Activated T-cell treated with anti-CD3 and anti-CD28 coated beads, Interleukin-2, amount 50 U/mL, for 24 hours (primary cell): Measurements from ENCODE around the gene CHD2.

Experiments used
- DNase-seq: peaks from one replicate; pipeline ENCODE4 v3.0.0-alpha.2; 2020
- H3K27ac Mint-ChIP-seq: 2 replicates; pipeline ENCODE4 v1.8.0; 2020; ENCODE audit warnings: mild to moderate bottlenecking, mixed read lengths
- H3K27me3 Mint-ChIP-seq: 2 replicates; pipeline ENCODE4 v1.8.0; 2020; ENCODE audit warnings: mixed read lengths
- H3K36me3 Mint-ChIP-seq: 2 replicates; pipeline ENCODE4 v1.8.0; 2020; ENCODE audit warnings: low read depth, mixed read lengths
- H3K4me1 Mint-ChIP-seq: 2 replicates; pipeline ENCODE4 v1.8.0; 2020; ENCODE audit warnings: low read depth, mixed read lengths
- H3K4me3 Mint-ChIP-seq: 2 replicates; pipeline ENCODE4 v1.8.0; 2020; ENCODE audit warnings: mild to moderate bottlenecking, moderate library complexity, mixed read lengths
- H3K9me3 Mint-ChIP-seq: 2 replicates; pipeline ENCODE4 v1.8.0; 2020; ENCODE audit warnings: mixed read lengths

The CHD2 gene

GRCh38 chr15:92881802-92882696, 18.1 kb upstream of the CHD2 start:
- Mint-ChIP-seq H3K4me1 (peaks cover 51% of the 10 kb centered on the region), H3K36me3 (peaks cover 39% of the 10 kb centered on the region), H3K27me3 (no peaks in the 10 kb centered on the region), H3K9me3 (no peaks in the 10 kb centered on the region), H3K4me3 (peak overlapping the region; percentile 89), H3K27ac (peak overlapping the region; percentile 98)
- DNase-seq = peak; percentile 99

GRCh38 chr15:92882697-92883162, 17.4 kb upstream of the CHD2 start:
- peaks cover 44% of the 10 kb centered on the region for H3K36me3 Mint-ChIP-seq
- no peak for DNase-seq
- H3K4me3 Mint-ChIP-seq = peak overlapping the region; percentile 96
- H3K9me3 Mint-ChIP-seq = no peaks in the 10 kb centered on the region
- no peaks in the 10 kb centered on the region for H3K27me3 Mint-ChIP-seq
- peaks cover 56% of the 10 kb centered on the region for H3K4me1 Mint-ChIP-seq
- H3K27ac Mint-ChIP-seq = peak overlapping the region; percentile 98

- Mint-ChIP-seq H3K36me3 (peaks cover 50% of the 10 kb centered on the region), H3K27me3 (no peaks in the 10 kb centered on the region), H3K4me3 (peak overlapping the region; percentile 96), H3K27ac (peak overlapping the region; percentile 97), H3K4me1 (peaks cover 57% of the 10 kb centered on the region), H3K9me3 (no peaks in the 10 kb centered on the region)
- DNase-seq = peak; percentile 74
Measured at GRCh38 chr15:92883163-92883875, 16.8 kb upstream of the CHD2 start.

GRCh38 chr15:92883876-92884435, 16.2 kb upstream of the CHD2 start:
- peak overlapping the region; percentile 96 for H3K4me3 Mint-ChIP-seq
- H3K36me3 Mint-ChIP-seq = peaks cover 56% of the 10 kb centered on the region
- no peaks in the 10 kb centered on the region for H3K9me3 Mint-ChIP-seq
- no peak for DNase-seq
- peak overlapping the region; percentile 97 for H3K27ac Mint-ChIP-seq
- peaks cover 55% of the 10 kb centered on the region for H3K4me1 Mint-ChIP-seq
- H3K27me3 Mint-ChIP-seq = no peaks in the 10 kb centered on the region

GRCh38 chr15:92884436-92885223, 15.5 kb upstream of the CHD2 start:
- no peaks in the 10 kb centered on the region for H3K27me3 Mint-ChIP-seq

GRCh38 chr15:92885224-92886041, 14.7 kb upstream of the CHD2 start:
- no peaks in the 10 kb centered on the region for H3K9me3 Mint-ChIP-seq
- DNase-seq = no peak
- peaks cover 53% of the 10 kb centered on the region for H3K4me1 Mint-ChIP-seq
- no peaks in the 10 kb centered on the region for H3K27me3 Mint-ChIP-seq
- peak overlapping the region; percentile 96 for H3K4me3 Mint-ChIP-seq
- peaks cover 67% of the 10 kb centered on the region for H3K36me3 Mint-ChIP-seq
- H3K27ac Mint-ChIP-seq = peak overlapping the region; percentile 97

More at GRCh38 chr15:92884436-92885223, 15.5 kb upstream of the CHD2 start:
- peaks cover 55% of the 10 kb centered on the region for H3K4me1 Mint-ChIP-seq
- H3K36me3 Mint-ChIP-seq = peaks cover 60% of the 10 kb centered on the region
- no peaks in the 10 kb centered on the region for H3K9me3 Mint-ChIP-seq
- peak overlapping the region; percentile 96 for H3K4me3 Mint-ChIP-seq
- no peak for DNase-seq
- peak overlapping the region; percentile 97 for H3K27ac Mint-ChIP-seq

- H3K27ac Mint-ChIP-seq = peak overlapping the region; percentile 97
- no peaks in the 10 kb centered on the region for H3K27me3 Mint-ChIP-seq
- H3K4me1 Mint-ChIP-seq = peaks cover 53% of the 10 kb centered on the region
- peak overlapping the region; percentile 96 for H3K4me3 Mint-ChIP-seq
- peaks cover 74% of the 10 kb centered on the region for H3K36me3 Mint-ChIP-seq
- DNase-seq = no peak
- H3K9me3 Mint-ChIP-seq = no peaks in the 10 kb centered on the region
Measured at GRCh38 chr15:92886042-92886537, 14.0 kb upstream of the CHD2 start.

- peaks cover 81% of the 10 kb centered on the region for H3K36me3 Mint-ChIP-seq
- H3K9me3 Mint-ChIP-seq = no peaks in the 10 kb centered on the region
- no peak for DNase-seq
Measured at GRCh38 chr15:92886815-92887214, 13.3 kb upstream of the CHD2 start.

GRCh38 chr15:92887869-92888268, 12.3 kb upstream of the CHD2 start:
- H3K27ac Mint-ChIP-seq = peak overlapping the region; percentile 88
- peaks cover 54% of the 10 kb centered on the region for H3K4me1 Mint-ChIP-seq
- peaks cover 89% of the 10 kb centered on the region for H3K36me3 Mint-ChIP-seq
- no peaks in the 10 kb centered on the region for H3K9me3 Mint-ChIP-seq
- peak overlapping the region; percentile 72 for H3K4me3 Mint-ChIP-seq
- no peak for DNase-seq
- H3K27me3 Mint-ChIP-seq = no peaks in the 10 kb centered on the region

More at GRCh38 chr15:92886815-92887214, 13.3 kb upstream of the CHD2 start:
- Mint-ChIP-seq H3K4me1 (peaks cover 52% of the 10 kb centered on the region), H3K27me3 (no peaks in the 10 kb centered on the region), H3K4me3 (peak overlapping the region; percentile 96), H3K27ac (peak overlapping the region; percentile 97)

GRCh38 chr15:92889390-92890107, 10.6 kb upstream of the CHD2 start:
- peaks cover 68% of the 10 kb centered on the region for H3K4me1 Mint-ChIP-seq
- peaks cover 94% of the 10 kb centered on the region for H3K36me3 Mint-ChIP-seq
- H3K27ac Mint-ChIP-seq = peak overlapping the region; percentile 95
- H3K27me3 Mint-ChIP-seq = no peaks in the 10 kb centered on the region
- no peak for DNase-seq
- peak overlapping the region; percentile 72 for H3K4me3 Mint-ChIP-seq
- H3K9me3 Mint-ChIP-seq = no peaks in the 10 kb centered on the region

GRCh38 chr15:92891533-92892200, 8.5 kb upstream of the CHD2 start:
- Mint-ChIP-seq H3K4me3 (peak overlapping the region; percentile 72), H3K27me3 (no peaks in the 10 kb centered on the region), H3K9me3 (peaks cover 2% of the 10 kb centered on the region), H3K36me3 (peaks cover 94% of the 10 kb centered on the region), H3K27ac (peak overlapping the region; percentile 95), H3K4me1 (peaks cover 77% of the 10 kb centered on the region)
- no peak for DNase-seq

GRCh38 chr15:92892201-92892555, 7.9 kb upstream of the CHD2 start:
- Mint-ChIP-seq H3K36me3 (peaks cover 94% of the 10 kb centered on the region), H3K27ac (peak overlapping the region; percentile 95), H3K27me3 (no peaks in the 10 kb centered on the region), H3K4me1 (peaks cover 77% of the 10 kb centered on the region), H3K9me3 (peaks cover 4% of the 10 kb centered on the region), H3K4me3 (peak overlapping the region; percentile 72)
- DNase-seq = no peak
